GM12878 (cell line): Measurements from ENCODE around the gene TESK2. TPM values are rescaled to one million over a fixed set of nuclear protein-coding genes. Genes with fewer than 3 reads are reported as not detected.

Experiments
- ATAC-seq: fragments of 200-7000 bp; cut with Tn5 transposase; 3 replicates; pipeline ENCODE4 v1.9.1; 2020; ENCODE audit warnings: mild to moderate bottlenecking, moderate library complexity
- BruUV-seq: library from RNA; stranded (reverse); fragments of 400-500 nt; replicated peaks from 2 replicates; lab custom pipeline; 2021; lab: Mats Ljungman, UMichigan
- CTCF ChIA-PET: fragments of 300-600 bp; sonication (Branson Sonifier 250); formaldehyde crosslinking; extraction: SDS; loops from one replicate; lab custom pipeline; 2021; ENCODE audit warnings: inconsistent platforms; lab: Yijun Ruan, JAX
- POLR2A ChIA-PET: fragments of 350-600 bp; formaldehyde crosslinking; extraction: SDS; loops from one replicate; lab custom pipeline; 2021; ENCODE audit warnings: inconsistent platforms; lab: Charles Lee
- RAD21 ChIA-PET: fragments of 300-600 bp; sonication (Branson Sonifier 250); formaldehyde crosslinking; loops from one replicate; lab custom pipeline; 2023; ENCODE audit warnings: antibody characterized with exemption; ENCODE audit not compliant: unreplicated experiment; lab: Charles Lee
- SMC1A ChIA-PET: fragments of 300-600 bp; sonication (Branson Sonifier 250); formaldehyde crosslinking; loops from one replicate; lab custom pipeline; 2023; ENCODE audit not compliant: unreplicated experiment, uncharacterized antibody; lab: Charles Lee
- DNase-seq: peaks from one replicate; pipeline ENCODE4 v3.0.0-alpha.2; 2011; ENCODE audit warnings: low read depth, low spot score
- FAIRE-seq: peaks from 3 replicates; lab custom pipeline; 2011; peaks lifted over from hg19 to GRCh38; lab: Jason Lieb, UNC
- H2AFZ ChIP-seq: 2 replicates; pipeline ENCODE4 v1.6.0; 2011; ENCODE audit warnings: low read depth, low read length, control low read depth; ENCODE audit not compliant: control insufficient read depth
- H3K27ac ChIP-seq: 2 replicates; pipeline ENCODE4 v1.5.1; 2011; ENCODE audit warnings: control low read depth; ENCODE audit not compliant: control insufficient read depth, insufficient read depth
- H3K27me3 ChIP-seq, 2 experiments: replicated peaks in 1 of 2; 2 replicates each; pipeline versions ENCODE4 v1.6.0 to v1.6.1; 2011; ENCODE audit warnings: low read length in 1 of 2; ENCODE audit not compliant: control insufficient read depth in 2 of 2, insufficient read depth in 2 of 2
- H3K36me3 ChIP-seq, 2 experiments: 2 replicates each; pipeline ENCODE4 v1.5.1; 2011; ENCODE audit warnings: low read length in 1 of 2; ENCODE audit not compliant: control insufficient read depth in 2 of 2, insufficient read depth in 2 of 2
- H3K4me1 ChIP-seq: 2 replicates; pipeline ENCODE4 v1.6.1; 2011; ENCODE audit warnings: mild to moderate bottlenecking, low read length, moderate library complexity, mixed read lengths; ENCODE audit not compliant: control insufficient read depth, insufficient read depth
- H3K4me2 ChIP-seq: 2 replicates; pipeline ENCODE4 v1.6.0; 2011; ENCODE audit warnings: control low read depth; ENCODE audit not compliant: control insufficient read depth, insufficient read depth
- H3K4me3 ChIP-seq: fragments of 200-600 bp; sonication (generic); 2 replicates; pipeline ENCODE4 v1.5.1; 2016
- H3K79me2 ChIP-seq: 2 replicates; pipeline ENCODE4 v1.6.0; 2011; ENCODE audit warnings: low read length; ENCODE audit not compliant: control insufficient read depth, insufficient read depth
- H3K9ac ChIP-seq: 2 replicates; pipeline ENCODE4 v1.8.0; 2011; ENCODE audit warnings: low read length, control low read depth, mixed read lengths; ENCODE audit not compliant: control insufficient read depth, insufficient read depth
- H3K9me3 ChIP-seq: replicated peaks from 3 replicates; pipeline ENCODE4 v1.5.1; 2011; ENCODE audit warnings: mild to moderate bottlenecking, low read length; ENCODE audit not compliant: control insufficient read depth, insufficient read depth
- H4K20me1 ChIP-seq: 2 replicates; pipeline ENCODE4 v1.6.0; 2011; ENCODE audit not compliant: control insufficient read depth, insufficient read depth
- ASH2L ChIP-seq: fragments of 300-600, 200-600 bp; sonication (generic); IDR thresholded peaks from 2 replicates; pipeline ENCODE4 v1.6.1; 2017; ENCODE audit warnings: low read depth, mild to moderate bottlenecking, borderline replicate concordance
- BHLHE40 ChIP-seq, 2 experiments: fragments of 450-650 bp in 1 of 2; IDR thresholded peaks; 2 replicates each; pipeline ENCODE4 v1.6.1; 2011 to 2017; ENCODE audit warnings: low read depth in 2 of 2, borderline replicate concordance in 1 of 2, improper control_type of control experiment in 1 of 2, low read length in 1 of 2, mild to moderate bottlenecking in 1 of 2
- CREB1 ChIP-seq: IDR thresholded peaks from 2 replicates; pipeline ENCODE4 v1.6.1; 2012; ENCODE audit warnings: low read depth, mild to moderate bottlenecking, inconsistent platforms
- KLF5 ChIP-seq: fragments of 450-650 bp; IDR thresholded peaks from 2 replicates; pipeline ENCODE4 v1.6.1; 2014; ENCODE audit warnings: mild to moderate bottlenecking; ENCODE audit not compliant: partially characterized antibody
- NFYB ChIP-seq: IDR thresholded peaks from 2 replicates; pipeline ENCODE4 v1.6.1; 2011; ENCODE audit warnings: low read depth, mild to moderate bottlenecking, low read length, improper control_type of control experiment, moderate library complexity; ENCODE audit not compliant: insufficient read depth
- NR2F1 ChIP-seq: fragments of 450-650 bp; conservative IDR thresholded peaks from 2 replicates; pipeline ENCODE4 v1.6.1; 2017; ENCODE audit warnings: mild to moderate bottlenecking
- POLR2AphosphoS5 ChIP-seq: IDR thresholded peaks from 2 replicates; pipeline ENCODE4 v1.6.1; 2011; ENCODE audit warnings: mild to moderate bottlenecking, low read length, inconsistent platforms
- whole genome bisulfite sequencing: methylation state at CpG from one replicate; pipeline ENCODE4 v1.1.6; 2016; ENCODE audit warnings: low lambda C conversion rate; ENCODE audit not compliant: insufficient replicate concordance, insufficient coverage; ENCODE audit errors: missing lambda C conversion rate; 5-methylcytosine and 5-hydroxymethylcytosine counted together
- in situ Hi-C: fragments of 300-500 bp; cut with MboI; formaldehyde crosslinking; loops from 9 replicates; pipeline ENCODE4 v1.14.3; 2018; ENCODE audit warnings: mixed read lengths
- intact Hi-C: fragments of 100-400 bp; cut with micrococcal nuclease; formaldehyde crosslinking; loops from one replicate; pipeline ENCODE4 v1.14.2; 2022; ENCODE audit not compliant: unreplicated experiment
- polyA plus RNA-seq, 11 experiments: library from polyadenylated mRNA; depleted of rRNA in 4 of 11; unstranded in 6 of 11; stranded (reverse) in 5 of 11; fragments of >200 nt; fragmentation: Nextera tagmentation in 4 of 11; fragmentation: Illumina TruSeq in 1 of 11; extraction: Ambion mirVana in 4 of 11; extraction: Trizol in 1 of 11; gene quantifications; 1 replicate in 1 of 11; 2 replicates in 10 of 11; pipeline versions ENCODE4 v1.2.1 to v1.2.3, GENCODE V29; 2011 to 2016; ENCODE audit warnings: inconsistent platforms in 2 of 11, missing spikeins in 2 of 11, low read depth in 1 of 11
- total RNA-seq, 4 experiments: library from RNA; depleted of rRNA in 3 of 4; stranded (reverse); fragments of >200 nt in 3 of 4; fragmentation: Illumina TruSeq in 1 of 4; extraction: Trizol in 1 of 4; gene quantifications; 2 replicates each; pipeline versions ENCODE4 v1.2.1 to v1.2.3, GENCODE V29; 2013 to 2021
- TF ChIP-seq, protein P1 (sequence below): fragments of 450-650 bp; formaldehyde crosslinking; IDR thresholded peaks from 2 replicates; pipeline ENCODE4 v1.4.0; 2020; ENCODE audit warnings: mild to moderate bottlenecking, moderate library complexity

TESK2 gene
- total and polyA plus RNA-seq, 10 of the 15 experiments (the other 5 are each of a cell fraction or from before 2014, with no cell fraction given): 2.2 to 10.0 (median 5.7) TPM

DNA sequence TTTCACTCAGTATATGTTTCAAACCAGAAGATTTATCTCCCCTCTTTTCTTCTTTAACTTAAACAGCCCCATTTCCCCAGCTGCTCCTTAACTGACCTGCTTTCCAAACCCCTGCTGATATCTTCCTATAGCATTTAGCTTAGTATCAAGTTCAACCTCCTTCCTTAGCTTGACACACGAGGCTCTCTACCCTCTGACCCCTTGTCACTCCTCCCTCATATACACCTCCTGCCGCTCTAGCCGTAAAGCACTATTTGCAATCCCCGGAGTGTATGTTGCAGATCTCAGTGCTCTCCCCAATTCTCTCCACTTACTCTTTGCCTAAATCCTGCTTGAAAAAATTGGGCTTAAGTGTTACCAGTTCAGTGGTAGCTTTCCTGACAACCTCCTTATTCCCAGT, 45.9 kb upstream of the TESK2 start:
- POLR2A ChIA-PET: interaction anchor here (1.3 to 2.6 kb wide), 4 partner anchors 9 to 18 kb away, joined by 6 to 9 read pairs (median 8); partner anchors contain the start of gene PRDX1

More for the DNA sequence above, 45.9 kb upstream of the TESK2 start:
- ATAC-seq (no peak), DNase-seq (no peak), FAIRE-seq (no peak)
- Histone ChIP-seq H3K9me3 (no peaks in the 10 kb centered on the region), H3K4me3 (no peak overlapping the region), H3K9ac (no peak overlapping the region), H3K27me3 (no peaks in the 10 kb centered on the region), H3K4me1 (no peaks in the 10 kb centered on the region), H3K4me2 (no peak overlapping the region)
- in situ Hi-C loops (no loop called here), intact Hi-C loops (no loop called here)
- RAD21 ChIA-PET: no interaction called here
- CTCF ChIA-PET: interaction anchor here (1.0 to 2.9 kb wide), 5 partner anchors 14 to 36 kb away, joined by 3 to 8 read pairs (median 4); partner anchors contain the start of genes AKR1A1 and PRDX1
- no TSS peak for BruUV-seq
- TF ChIP-seq ASH2L (no peak), KLF5 (no peak), CREB1 (no peak), NR2F1 (no peak), BHLHE40 (IDR thresholded peaks at IDR 0.05; ENCODE audit: borderline replicate concordance in 1 of 2, low read depth in 2 of 2, low read length in 1 of 2) (no peak), POLR2AphosphoS5 (no peak), NFYB (no peak)
- TF ChIP-seq, protein P1, sequence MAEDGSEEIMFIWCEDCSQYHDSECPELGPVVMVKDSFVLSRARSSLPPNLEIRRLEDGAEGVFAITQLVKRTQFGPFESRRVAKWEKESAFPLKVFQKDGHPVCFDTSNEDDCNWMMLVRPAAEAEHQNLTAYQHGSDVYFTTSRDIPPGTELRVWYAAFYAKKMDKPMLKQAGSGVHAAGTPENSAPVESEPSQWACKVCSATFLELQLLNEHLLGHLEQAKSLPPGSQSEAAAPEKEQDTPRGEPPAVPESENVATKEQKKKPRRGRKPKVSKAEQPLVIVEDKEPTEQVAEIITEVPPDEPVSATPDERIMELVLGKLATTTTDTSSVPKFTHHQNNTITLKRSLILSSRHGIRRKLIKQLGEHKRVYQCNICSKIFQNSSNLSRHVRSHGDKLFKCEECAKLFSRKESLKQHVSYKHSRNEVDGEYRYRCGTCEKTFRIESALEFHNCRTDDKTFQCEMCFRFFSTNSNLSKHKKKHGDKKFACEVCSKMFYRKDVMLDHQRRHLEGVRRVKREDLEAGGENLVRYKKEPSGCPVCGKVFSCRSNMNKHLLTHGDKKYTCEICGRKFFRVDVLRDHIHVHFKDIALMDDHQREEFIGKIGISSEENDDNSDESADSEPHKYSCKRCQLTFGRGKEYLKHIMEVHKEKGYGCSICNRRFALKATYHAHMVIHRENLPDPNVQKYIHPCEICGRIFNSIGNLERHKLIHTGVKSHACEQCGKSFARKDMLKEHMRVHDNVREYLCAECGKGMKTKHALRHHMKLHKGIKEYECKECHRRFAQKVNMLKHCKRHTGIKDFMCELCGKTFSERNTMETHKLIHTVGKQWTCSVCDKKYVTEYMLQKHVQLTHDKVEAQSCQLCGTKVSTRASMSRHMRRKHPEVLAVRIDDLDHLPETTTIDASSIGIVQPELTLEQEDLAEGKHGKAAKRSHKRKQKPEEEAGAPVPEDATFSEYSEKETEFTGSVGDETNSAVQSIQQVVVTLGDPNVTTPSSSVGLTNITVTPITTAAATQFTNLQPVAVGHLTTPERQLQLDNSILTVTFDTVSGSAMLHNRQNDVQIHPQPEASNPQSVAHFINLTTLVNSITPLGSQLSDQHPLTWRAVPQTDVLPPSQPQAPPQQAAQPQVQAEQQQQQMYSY: no peak
- TF ChIP-seq, all 136 proteins: peak for 0
- H2AFZ ChIP-seq: no peak overlapping the region
- no peaks in the 10 kb centered on the region for H4K20me1 ChIP-seq
- H3K27ac ChIP-seq: no peak overlapping the region
- 72% methylated on average over 4 of the region's 4 CpGs for WGBS
- no peaks in the 10 kb centered on the region for H3K36me3 ChIP-seq
- H3K79me2 ChIP-seq: no peaks in the 10 kb centered on the region
- SMC1A ChIA-PET: interaction anchor here (0.7 to 1.3 kb wide), 5 partner anchors 11 to 163 kb away, joined by 3 to 4 read pairs (median 3); no protein-coding TSS in a partner anchor
